Nucleus accumbens (tissue), 56 donors: ENCODE measurements around the gene SPNS1.

Source experiments
- DNase-seq, 56 donors: peaks; one replicate each; lab custom pipeline; 2025; lab: John Stamatoyannopoulos, UW

SPNS1 gene

GRCh38 chr16:29025218-29025617 lies 50.6 kb downstream of the SPNS1 start:
- no peak for DNase-seq

- DNase-seq: no peak
Measured at GRCh38 chr16:29025735-29026134, 51.2 kb downstream of the SPNS1 start.

- DNase-seq: no peak
Measured at GRCh38 chr16:29028457-29029167, 54.0 kb downstream of the SPNS1 start.

GRCh38 chr16:29029168-29029994 lies 54.8 kb downstream of the SPNS1 start:
- peak in 39 of 56 donors; percentile 2 to 88 (median 52) for DNase-seq

- DNase-seq: no peak
Measured at GRCh38 chr16:29030086-29030840, 55.7 kb downstream of the SPNS1 start.
